Epithelial cell of proximal tubule (primary cell): ENCODE results near the gene GALNT9. TPM values are rescaled to one million over a fixed set of nuclear protein-coding genes. Genes with fewer than 3 reads are reported as not detected.

Experiments used
- DNase-seq: peaks from one replicate; pipeline ENCODE4 v3.0.0-alpha.2; 2011; ENCODE audit warnings: low read depth
- H3K4me3 ChIP-seq: 2 replicates; pipeline ENCODE4 v1.5.1; 2011; ENCODE audit warnings: low read depth, mild to moderate bottlenecking, low read length
- total RNA-seq: library from RNA; depleted of rRNA; stranded (reverse); fragments of >200 nt; gene quantifications from 2 replicates; pipeline ENCODE4 v1.2.3, GENCODE V29; 2015
- TF ChIP-seq, protein P1 (sequence below): conservative IDR thresholded peaks from 2 replicates; pipeline ENCODE4 v1.5.1; 2012; ENCODE audit warnings: low read depth, mild to moderate bottlenecking, low read length

GALNT9 gene
- total RNA-seq, 1 donor from 2014 or later: not detected

DNA sequence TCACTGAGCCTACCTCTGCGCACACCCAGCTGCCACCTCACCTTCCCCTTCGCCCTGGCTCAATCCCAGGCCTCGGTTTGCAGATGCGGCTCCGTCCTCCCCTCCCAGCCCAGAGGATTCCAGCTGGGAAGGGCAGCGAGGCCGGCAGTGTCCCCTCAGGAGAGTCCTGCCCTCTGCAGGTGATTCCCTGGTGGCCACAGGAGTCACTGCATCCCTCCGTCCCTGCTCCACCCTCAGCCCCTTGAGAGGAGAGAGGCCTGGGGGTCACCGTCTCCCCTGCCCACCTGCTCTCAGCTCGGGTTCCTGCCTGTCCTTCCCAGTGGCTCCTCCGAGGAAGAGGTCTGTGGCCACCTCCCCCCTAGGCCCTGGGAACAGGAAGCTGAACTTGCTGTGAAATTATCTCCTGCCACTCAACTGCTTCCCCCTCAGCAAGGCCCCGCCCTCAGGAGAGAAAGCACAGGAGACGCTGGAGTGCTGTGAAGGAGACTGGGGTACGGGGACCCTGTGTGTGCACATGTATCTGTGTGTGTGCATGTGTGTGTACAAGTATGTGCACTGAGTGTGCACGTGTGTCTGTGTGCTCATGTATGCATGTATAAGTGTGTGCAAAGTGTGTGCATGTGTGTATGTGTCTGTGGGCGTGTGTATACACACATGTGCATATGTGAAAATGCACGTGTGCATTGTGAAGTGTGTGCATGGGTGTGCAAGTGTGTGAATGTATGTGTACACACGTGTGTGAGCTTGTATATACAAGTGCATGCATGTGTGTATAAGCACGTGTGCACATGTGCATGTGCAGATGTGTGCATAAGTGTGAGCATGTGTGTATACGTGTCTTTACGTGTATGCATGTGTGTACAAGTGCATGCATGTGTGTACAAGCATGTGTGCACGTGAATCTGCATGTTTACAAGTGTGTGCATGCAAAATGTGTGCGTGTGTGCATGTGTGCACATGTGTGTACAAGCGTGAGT, 13.2 kb upstream of the GALNT9 start:
- no peak overlapping the region for H3K4me3 ChIP-seq
- DNase-seq: no peak
- TF ChIP-seq, protein P1, sequence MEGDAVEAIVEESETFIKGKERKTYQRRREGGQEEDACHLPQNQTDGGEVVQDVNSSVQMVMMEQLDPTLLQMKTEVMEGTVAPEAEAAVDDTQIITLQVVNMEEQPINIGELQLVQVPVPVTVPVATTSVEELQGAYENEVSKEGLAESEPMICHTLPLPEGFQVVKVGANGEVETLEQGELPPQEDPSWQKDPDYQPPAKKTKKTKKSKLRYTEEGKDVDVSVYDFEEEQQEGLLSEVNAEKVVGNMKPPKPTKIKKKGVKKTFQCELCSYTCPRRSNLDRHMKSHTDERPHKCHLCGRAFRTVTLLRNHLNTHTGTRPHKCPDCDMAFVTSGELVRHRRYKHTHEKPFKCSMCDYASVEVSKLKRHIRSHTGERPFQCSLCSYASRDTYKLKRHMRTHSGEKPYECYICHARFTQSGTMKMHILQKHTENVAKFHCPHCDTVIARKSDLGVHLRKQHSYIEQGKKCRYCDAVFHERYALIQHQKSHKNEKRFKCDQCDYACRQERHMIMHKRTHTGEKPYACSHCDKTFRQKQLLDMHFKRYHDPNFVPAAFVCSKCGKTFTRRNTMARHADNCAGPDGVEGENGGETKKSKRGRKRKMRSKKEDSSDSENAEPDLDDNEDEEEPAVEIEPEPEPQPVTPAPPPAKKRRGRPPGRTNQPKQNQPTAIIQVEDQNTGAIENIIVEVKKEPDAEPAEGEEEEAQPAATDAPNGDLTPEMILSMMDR: peak; percentile 62

DNA sequence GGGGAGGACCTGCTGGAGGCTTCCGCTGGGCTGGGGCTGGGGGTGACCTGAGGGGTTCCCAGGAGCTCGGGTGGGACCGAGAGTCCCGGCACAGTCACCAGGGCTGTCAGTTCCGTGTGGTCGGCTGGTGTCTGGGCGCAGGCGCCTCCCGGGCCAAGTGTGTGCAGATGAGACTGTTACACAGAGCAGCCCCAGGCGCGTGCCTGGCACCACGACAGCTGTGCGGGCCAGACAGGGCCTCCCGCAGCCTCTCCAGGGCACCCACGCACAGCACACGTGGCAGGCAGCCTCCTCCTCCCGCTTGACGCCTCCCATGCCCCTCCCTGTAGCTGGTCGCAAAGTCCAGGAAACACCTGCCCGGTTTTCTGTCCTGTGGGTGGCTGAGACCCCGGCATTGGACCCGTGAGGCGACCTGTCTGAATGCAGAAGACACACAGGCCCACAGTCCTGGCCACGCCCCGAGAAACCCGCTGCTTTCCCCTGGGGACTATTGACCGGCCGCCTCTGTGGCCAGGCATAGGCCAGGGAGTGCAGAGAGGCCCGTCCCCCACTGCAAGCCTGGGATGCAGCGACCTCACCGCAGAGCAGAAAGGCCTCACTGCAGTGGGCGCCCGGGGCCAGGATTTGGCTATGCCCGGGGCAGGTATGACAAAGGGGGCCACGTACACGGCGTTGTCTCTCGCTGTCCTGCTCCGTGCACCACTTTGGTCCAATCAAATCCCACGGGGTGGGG, 12.1 kb upstream of the GALNT9 start:
- no peak for DNase-seq
- no peak overlapping the region for H3K4me3 ChIP-seq
- TF ChIP-seq, protein P1: no peak

DNA sequence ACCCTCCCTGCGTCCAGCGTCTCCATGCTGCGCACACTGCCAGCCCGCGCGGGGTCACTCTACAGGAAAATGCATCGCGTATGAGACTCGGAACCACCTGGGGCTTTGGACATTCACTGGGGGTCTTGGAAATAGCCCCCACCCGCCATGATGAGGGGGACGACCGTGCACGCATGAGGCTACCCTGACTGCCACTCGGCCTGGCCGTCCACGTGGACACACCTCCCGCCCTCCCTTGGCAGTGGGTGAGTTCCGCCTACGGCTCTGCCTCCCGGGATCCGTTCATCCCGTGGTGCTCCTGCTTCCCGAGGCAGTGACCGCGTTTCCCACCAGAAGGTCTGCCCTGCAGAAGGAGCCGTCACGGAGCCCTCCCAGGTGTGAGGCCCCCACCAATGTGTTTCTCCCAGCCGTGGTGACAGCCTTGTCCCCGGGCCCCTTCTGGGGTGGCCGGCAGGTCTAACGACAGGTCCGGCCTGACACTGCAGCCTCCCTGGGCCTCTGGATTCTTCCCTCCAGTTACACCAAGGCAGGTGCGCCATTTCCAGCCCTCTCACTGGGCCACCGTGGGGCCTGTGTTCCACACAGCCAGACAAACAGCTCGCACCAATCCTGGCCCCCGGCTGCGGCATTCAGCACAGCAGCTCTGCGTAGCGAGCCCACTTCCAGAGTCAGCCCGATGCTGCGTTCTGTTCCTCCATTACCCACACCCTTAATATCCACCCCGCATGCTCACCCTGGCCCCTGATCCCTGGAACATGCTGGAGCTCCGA, 11.1 kb upstream of the GALNT9 start:
- no peak overlapping the region for H3K4me3 ChIP-seq
- TF ChIP-seq, protein P1: no peak
- no peak for DNase-seq

DNA sequence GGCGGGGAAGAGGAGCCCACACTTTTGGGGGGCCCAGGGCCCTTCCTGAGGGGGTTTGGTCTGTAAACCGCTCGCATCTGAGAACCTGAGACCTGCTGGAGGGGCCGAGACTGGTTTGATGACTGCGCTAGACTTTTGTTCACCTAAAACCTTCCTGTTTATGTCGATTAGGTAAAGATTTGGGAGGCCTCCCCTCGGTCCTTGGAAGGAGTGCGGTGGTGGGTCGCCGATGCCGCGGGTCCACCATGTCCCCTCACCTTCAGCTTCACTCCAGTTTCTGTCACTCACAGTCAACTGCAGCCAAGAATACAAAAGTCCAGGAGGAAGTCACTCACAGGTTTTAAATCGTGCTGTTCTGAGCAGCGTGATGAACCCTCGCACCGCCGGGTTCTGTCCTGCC, 10.5 kb upstream of the GALNT9 start:
- no peak overlapping the region for H3K4me3 ChIP-seq
- no peak for DNase-seq
- TF ChIP-seq, protein P1: no peak

DNA sequence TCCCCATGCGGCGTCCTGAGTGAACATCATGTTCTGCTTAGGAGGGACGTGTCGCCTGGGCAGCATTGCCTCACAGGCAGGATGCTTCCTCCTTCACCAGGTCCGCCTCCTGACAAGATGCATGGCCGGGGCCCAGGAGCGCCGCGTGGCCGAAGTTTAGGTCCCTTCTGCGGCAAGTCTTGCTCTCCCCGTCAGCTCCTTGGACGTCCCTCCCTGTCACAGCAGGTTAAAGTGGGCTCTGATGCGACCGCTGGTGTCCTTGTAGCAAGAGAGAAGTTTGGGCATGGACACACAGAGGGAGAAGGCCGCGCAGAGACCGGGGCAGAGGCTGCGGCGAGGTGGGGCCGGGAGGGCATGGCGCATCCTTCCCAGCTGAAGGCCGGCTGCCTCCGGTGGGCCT, 9.4 kb upstream of the GALNT9 start:
- no peak for DNase-seq

DNA sequence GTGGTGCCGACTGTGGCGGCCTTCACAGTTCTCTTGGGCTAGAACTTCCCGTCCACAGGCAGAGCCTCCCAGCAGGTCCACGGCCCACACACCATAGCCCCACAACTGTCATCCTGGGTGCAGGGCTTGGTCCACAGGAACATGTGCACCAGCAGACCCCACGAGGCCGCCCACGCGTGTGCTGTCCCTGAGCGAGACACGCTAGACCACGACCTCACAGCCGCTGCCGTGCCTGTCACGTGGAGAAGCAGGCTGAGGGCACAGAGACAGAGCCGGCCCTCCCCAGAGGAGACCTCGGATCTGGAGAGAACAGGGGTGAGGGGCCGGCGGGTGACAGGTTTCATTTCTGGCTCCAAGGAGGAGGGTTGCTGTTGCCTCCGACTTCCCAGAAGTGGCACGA, 8.9 kb upstream of the GALNT9 start:
- no peak overlapping the region for H3K4me3 ChIP-seq
- DNase-seq: no peak
- TF ChIP-seq, protein P1: no peak

More for the DNA sequence above, 9.4 kb upstream of the GALNT9 start:
- TF ChIP-seq, protein P1: no peak
- no peak overlapping the region for H3K4me3 ChIP-seq
